GM18526 (cell line): ENCODE results near the gene SLC47A1.

Experiments
- POLR2A ChIP-seq: IDR thresholded peaks from 3 replicates; pipeline ENCODE4 v1.6.1; 2011; ENCODE audit not compliant: insufficient read length; ENCODE audit errors: extremely low read depth

The SLC47A1 gene

GRCh38 chr17:19513897-19514488 lies 19.7 kb upstream of the SLC47A1 start:
- TF ChIP-seq POLR2A = no peak

GRCh38 chr17:19517699-19518098 lies 16.0 kb upstream of the SLC47A1 start:
- TF ChIP-seq POLR2A = no peak

- no peak for TF ChIP-seq POLR2A
Observed at GRCh38 chr17:19520641-19521040, 13.0 kb upstream of the SLC47A1 start.

GRCh38 chr17:19523690-19524089 lies 10.0 kb upstream of the SLC47A1 start:
- TF ChIP-seq POLR2A = no peak

GRCh38 chr17:19531780-19532501 lies 1.7 kb upstream of the SLC47A1 start:
- no peak for TF ChIP-seq POLR2A

- no peak for TF ChIP-seq POLR2A
Observed at GRCh38 chr17:19533036-19533717, 477 bp upstream of the SLC47A1 start.

GRCh38 chr17:19534562-19535149 lies 1.0 kb downstream of the SLC47A1 start:
- no peak for TF ChIP-seq POLR2A

GRCh38 chr17:19537111-19537510 lies 3.5 kb downstream of the SLC47A1 start:
- no peak for TF ChIP-seq POLR2A

GRCh38 chr17:19538095-19539039 lies 4.7 kb downstream of the SLC47A1 start:
- no peak for TF ChIP-seq POLR2A

GRCh38 chr17:19539040-19539399 lies 5.4 kb downstream of the SLC47A1 start:
- TF ChIP-seq POLR2A = no peak

GRCh38 chr17:19539841-19540311 lies 6.2 kb downstream of the SLC47A1 start:
- TF ChIP-seq POLR2A = no peak

GRCh38 chr17:19540706-19541370 lies 7.2 kb downstream of the SLC47A1 start:
- TF ChIP-seq POLR2A = no peak

- TF ChIP-seq POLR2A = no peak
Observed at GRCh38 chr17:19541445-19541844, 7.8 kb downstream of the SLC47A1 start.

- no peak for TF ChIP-seq POLR2A
Observed at GRCh38 chr17:19542247-19542646, 8.6 kb downstream of the SLC47A1 start.
